ENCODE measurements around the gene ADA. TPM values are rescaled to one million over a fixed set of nuclear protein-coding genes. Genes with fewer than 3 reads are reported as not detected.

Gene ADA
- total and polyA plus RNA-seq, 9 of the 15 experiments (the other 6 are each of a cell fraction or from before 2014, with no cell fraction given), result 2.4 to 26.1 (median 5.3) TPM

- 0 out of 2 replicates have a peak, but pooled peaks have one; percentile 44 for TF ChIP-seq CUX1 (CRISPR knock-in tag; IDR thresholded peaks at IDR 0.05)
- TF ChIP-seq ZNF175 (CRISPR knock-in tag; IDR thresholded peaks at IDR 0.05; ENCODE audit: low read depth), result 0 out of 2 replicates have a peak, but pooled peaks have one; percentile 26
- no peak for TF ChIP-seq NRF1 (conservative IDR thresholded peaks at IDR 0.05 in 1 of 2, IDR thresholded peaks at IDR 0.05 in 1 of 2)
- TF ChIP-seq POLR2H (tag; IDR thresholded peaks at IDR 0.05; ENCODE audit: low read depth), result no peak
- no peak for TF ChIP-seq THAP12 (CRISPR knock-in tag; IDR thresholded peaks at IDR 0.05)
- TF ChIP-seq HDAC2 (IDR thresholded peaks at IDR 0.05), result no peak
- TF ChIP-seq FOXJ2 (tag; IDR thresholded peaks at IDR 0.05), result no peak
- TF ChIP-seq ZNF780A (CRISPR knock-in tag; IDR thresholded peaks at IDR 0.05), result no peak
- TF ChIP-seq HDAC8 (tag; IDR thresholded peaks at IDR 0.05), result no peak
- no peak for TF ChIP-seq ILK (tag; IDR thresholded peaks at IDR 0.05; ENCODE audit: borderline replicate concordance, low read depth)
- TF ChIP-seq ZNF354B (CRISPR knock-in tag; IDR thresholded peaks at IDR 0.05), result no peak
- no peak for TF ChIP-seq EWSR1 (IDR thresholded peaks at IDR 0.05; ENCODE audit: borderline replicate concordance, low read depth, partially characterized antibody)
- no peak for TF ChIP-seq ELK3 (CRISPR knock-in tag; IDR thresholded peaks at IDR 0.05)
- TF ChIP-seq ZNF695 (CRISPR knock-in tag; IDR thresholded peaks at IDR 0.05), result no peak
- no peak for TF ChIP-seq ZBTB49 (CRISPR knock-in tag; IDR thresholded peaks at IDR 0.05; ENCODE audit: borderline replicate concordance)
- no peak for TF ChIP-seq ZC3H11A (IDR thresholded peaks at IDR 0.05; ENCODE audit: low read depth, low read length)
Observed at GRCh38 chr20:44598423-44599305, 52.8 kb downstream of the ADA start (continued).
